GM10266 (cell line): ENCODE data around the gene RBP2.

Experiments used
- DNase-seq: peaks from one replicate; pipeline ENCODE4 v3.0.0; 2012; ENCODE audit errors: extremely low spot score
- CTCF ChIP-seq: IDR thresholded peaks from 2 replicates; pipeline ENCODE4 v1.5.1; 2012; ENCODE audit warnings: mild to moderate bottlenecking, low read depth; ENCODE audit not compliant: control insufficient read depth, insufficient read depth; ENCODE audit errors: missing control alignments

The RBP2 gene

GRCh38 chr3:139447486-139447885 lies 28.8 kb downstream of the RBP2 start:
- no peak for TF ChIP-seq CTCF

DNA sequence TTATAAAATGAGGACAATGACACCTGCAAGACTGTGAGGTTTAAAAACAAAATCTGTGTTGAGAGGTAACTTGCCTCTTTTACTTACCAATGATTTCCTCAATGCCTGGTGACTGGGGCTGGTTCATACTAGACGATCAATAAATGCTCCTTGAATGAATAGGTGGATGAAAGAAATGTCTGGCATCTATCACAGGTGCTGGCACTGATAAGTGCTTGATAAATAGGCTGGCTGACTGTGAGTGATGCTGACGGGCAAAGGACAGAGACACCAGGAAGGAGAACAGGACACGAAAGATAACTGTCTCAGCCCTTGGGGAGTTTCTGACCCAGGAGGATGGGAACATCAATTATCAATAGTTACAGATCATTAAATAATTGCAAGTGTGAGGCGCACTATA lies 31.9 kb downstream of the RBP2 start:
- TF ChIP-seq CTCF, result no peak
- no peak for DNase-seq

More at GRCh38 chr3:139447486-139447885, 28.8 kb downstream of the RBP2 start:
- DNase-seq, result no peak

- TF ChIP-seq CTCF, result no peak
- no peak for DNase-seq
Observed at GRCh38 chr3:139443186-139443585, 33.1 kb downstream of the RBP2 start.

DNA sequence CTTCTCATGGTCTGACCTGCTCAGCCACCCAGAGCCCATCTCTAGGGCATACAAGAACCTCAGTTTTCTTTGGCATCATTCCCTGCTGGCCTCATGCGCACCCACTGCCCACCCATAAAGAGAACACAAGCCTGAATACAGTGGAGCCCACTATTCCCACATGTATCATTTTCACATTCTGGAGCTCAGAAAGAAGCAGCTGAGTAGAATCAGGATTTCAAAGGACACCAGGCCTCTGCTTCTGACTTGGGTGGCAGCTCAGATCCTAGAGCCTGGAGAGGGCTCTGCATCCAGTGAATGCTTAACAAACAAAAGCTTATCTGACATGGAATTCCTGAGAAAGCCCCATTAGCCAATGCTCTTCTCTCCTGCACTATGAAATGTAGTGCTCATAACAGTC lies 34.7 kb downstream of the RBP2 start:
- no peak for DNase-seq
- TF ChIP-seq CTCF, result no peak

DNA sequence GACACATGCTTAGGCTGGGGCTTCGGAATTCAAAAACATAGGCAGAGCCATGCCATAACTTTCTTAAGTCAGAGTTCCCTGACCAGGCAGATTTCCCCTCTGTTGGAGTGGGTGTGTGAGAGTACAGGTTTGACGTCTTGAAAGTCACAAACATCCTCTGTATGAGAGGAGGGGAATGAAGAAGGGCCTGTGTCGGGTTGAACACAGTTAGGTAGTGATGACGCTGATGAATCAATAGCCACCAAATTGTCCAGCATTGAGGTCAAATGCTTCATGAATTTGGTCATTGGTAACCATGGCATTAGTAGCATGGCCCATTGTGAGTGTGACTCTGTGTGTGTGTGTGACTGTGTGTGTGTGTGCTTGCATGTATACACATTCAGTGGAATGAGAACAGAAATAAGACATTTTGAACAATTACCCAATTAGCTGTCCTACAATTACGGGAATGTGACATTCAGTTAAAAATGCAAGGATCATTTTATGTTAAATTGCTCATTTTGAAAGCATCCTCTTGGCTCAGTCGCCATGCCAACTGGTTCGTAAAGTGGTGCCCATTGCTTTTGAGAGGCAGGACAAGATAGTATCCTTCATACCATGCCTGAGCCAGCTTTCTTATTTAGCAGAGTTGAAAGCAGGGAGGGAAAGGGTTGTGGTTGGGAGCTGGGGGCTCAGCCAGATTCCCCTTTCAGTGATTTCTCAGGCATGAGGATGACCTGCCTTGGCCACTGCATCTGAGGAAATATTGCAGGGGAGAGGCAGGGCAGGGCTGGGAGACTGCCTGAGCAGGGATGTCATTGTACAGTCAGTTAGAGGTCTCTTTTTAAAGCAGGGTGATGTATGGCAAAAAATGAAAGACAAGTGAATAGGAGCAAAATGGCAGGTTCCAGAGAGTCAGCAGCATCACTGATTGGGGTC lies 35.4 kb downstream of the RBP2 start:
- DNase-seq, result no peak
- TF ChIP-seq CTCF, result no peak

DNA sequence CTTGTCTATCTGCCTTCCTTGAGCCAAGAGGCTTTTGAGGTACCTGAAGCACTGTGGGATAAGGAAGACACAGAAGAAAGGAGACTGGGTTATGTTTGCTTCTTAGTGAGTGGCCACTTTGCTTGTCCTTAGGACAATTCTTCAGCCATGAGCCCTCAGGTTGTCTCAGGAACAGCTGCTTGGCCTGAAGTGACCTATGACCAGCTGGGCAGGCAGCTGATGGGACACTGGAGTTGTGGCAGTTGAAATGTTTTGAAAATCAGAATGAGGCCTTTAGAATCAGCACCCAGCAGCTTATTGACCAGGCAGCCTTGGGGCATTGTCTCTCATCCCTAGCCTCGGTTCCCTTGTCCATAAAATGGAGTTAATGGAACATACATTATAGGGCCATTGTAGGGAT lies 37.0 kb downstream of the RBP2 start:
- no peak for TF ChIP-seq CTCF
- no peak for DNase-seq

GRCh38 chr3:139434764-139435307 lies 41.5 kb downstream of the RBP2 start:
- DNase-seq, result no peak
- no peak for TF ChIP-seq CTCF
